ENCODE data around the gene OR6N1.

Gene OR6N1

GRCh38 chr1:158752155-158752712, 19.8 kb downstream of the OR6N1 start:
- DNase-seq (ENCODE audit: low read depth), result no peak

DNA sequence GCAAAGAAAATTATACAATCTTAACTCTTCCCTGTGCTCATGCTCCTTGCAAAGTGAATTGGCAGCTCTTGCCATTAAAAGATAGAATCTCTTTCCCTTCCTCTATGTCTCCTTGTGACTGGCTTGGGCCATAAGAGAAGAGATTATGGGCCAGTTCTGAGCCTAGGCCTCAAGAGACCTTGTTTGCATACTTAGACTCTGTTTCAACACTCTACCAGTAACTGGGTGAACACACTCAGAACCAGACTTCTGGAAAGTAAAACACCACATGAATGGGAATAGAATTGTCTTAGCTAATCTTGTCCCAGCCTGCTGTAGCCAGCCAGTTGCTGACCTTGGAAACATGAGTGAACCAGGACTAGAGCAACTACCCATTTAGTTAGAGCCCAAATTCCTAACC, 36.1 kb downstream of the OR6N1 start:
- no peak for DNase-seq (ENCODE audit: low read depth)

- no peak for DNase-seq (ENCODE audit: low read depth)
Observed at GRCh38 chr1:158732524-158732923, 39.5 kb downstream of the OR6N1 start.

DNA sequence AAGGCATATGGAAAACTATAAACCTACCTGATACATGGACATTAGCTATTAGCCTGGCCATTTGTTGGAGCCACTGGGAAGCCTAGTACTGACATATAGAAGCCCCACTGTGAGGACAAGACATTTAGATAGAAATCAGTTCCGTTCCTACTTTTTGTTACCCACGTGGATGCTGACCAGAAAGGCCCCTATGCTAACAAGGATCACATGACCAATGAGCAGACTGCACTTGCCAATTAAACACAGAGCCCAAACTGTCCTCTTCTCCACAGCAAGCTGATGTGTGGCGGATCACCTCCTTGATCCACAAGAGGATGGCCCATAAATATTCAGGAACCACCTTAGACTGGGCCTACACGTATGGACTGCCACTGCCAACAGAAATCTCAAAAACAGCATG, 40.3 kb downstream of the OR6N1 start:
- DNase-seq (ENCODE audit: low read depth), result no peak

GRCh38 chr1:158730453-158730852, 41.5 kb downstream of the OR6N1 start:
- no peak for DNase-seq (ENCODE audit: low read depth)

GRCh38 chr1:158728510-158729225, 43.3 kb downstream of the OR6N1 start:
- DNase-seq (ENCODE audit: low read depth), result no peak

DNA sequence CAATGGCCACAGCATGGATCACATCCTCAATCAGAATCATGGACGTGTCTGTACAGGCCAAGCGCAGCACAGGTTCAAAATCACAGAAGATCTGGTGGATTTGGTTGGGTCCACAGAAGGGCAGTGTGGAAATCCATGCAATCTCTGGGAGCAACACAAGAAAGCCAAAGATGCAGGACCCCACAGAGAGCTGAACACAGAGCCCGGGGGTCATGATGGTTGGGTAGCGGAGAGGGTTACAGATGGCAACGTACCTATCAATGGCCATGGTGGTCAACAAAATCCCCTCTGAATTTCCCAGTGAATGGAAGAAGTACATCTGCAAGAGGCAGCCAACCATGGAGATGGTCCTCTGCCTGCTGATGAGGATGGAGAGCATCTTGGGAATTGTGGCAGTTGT, 47.6 kb downstream of the OR6N1 start:
- DNase-seq (ENCODE audit: low read depth), result no peak

GRCh38 chr1:158720620-158721019, 51.4 kb downstream of the OR6N1 start, which contains the start of gene OR6K3:
Gene OR6K3 (minus strand): TSS chr1:158720720. CDS start chr1:158718115, 2,605 bp downstream.
- no peak for DNase-seq (ENCODE audit: low read depth)

- DNase-seq (ENCODE audit: low read depth), result no peak
Observed at GRCh38 chr1:158719664-158720063, 52.3 kb downstream of the OR6N1 start.

GRCh38 chr1:158717344-158717743, 54.7 kb downstream of the OR6N1 start:
- no peak for DNase-seq (ENCODE audit: low read depth)

DNA sequence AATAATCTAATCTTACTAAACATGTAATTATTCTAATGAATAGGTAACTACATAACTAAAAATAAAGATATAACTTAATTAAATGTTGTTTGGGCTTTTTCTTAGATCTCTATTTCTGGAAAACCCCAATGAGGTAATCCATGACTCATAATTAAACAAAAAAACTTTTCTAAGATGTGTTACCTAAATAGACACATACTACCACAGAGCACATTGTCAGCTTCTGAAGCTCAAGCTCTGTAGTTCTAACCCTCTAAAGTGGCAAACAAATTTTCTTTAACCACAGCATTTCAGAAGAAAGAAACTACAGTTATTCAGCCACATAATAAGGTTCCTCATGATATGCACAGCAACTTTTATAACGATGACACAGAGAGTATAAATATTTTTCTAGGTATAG, 55.7 kb downstream of the OR6N1 start:
- DNase-seq (ENCODE audit: low read depth), result no peak

DNA sequence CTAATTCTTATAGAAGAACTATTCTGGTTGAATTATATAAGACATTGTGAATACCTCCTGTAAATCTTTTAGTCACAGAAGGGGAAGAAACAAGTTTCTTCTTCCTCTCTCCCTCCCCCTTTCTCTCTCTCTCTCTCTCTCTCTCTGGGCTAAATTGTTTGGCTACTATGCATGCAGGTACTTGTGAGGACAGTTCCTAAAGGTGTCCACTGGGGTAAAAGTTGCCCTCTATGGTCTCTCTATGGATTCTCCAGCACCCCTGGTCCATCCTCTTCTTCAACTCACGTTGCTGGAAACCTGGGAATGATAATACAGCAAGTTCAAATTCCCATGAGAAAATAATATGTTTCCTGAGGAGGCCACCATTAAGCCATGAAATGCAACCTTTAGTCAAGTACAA, 57.2 kb downstream of the OR6N1 start:
- DNase-seq (ENCODE audit: low read depth), result no peak

All from activated T-helper 9 cell treated with anti-CD3 and anti-CD28 coated beads, Interleukin-2, amount 50 U/mL, for 16 hours (primary cell).